Stomach smooth muscle (tissue), 2 donors: ENCODE measurements around the gene PLEKHO2.

ENCODE experiments used
- H3K27ac ChIP-seq: one replicate; pipeline ENCODE4 v1.7.0; 2013; ENCODE audit warnings: mild to moderate bottlenecking, low read length, inconsistent platforms
- H3K27me3 ChIP-seq, 2 donors: one replicate each; pipeline ENCODE4 v1.7.0; 2013; ENCODE audit warnings: low read length in 2 of 2; ENCODE audit not compliant: insufficient read depth in 2 of 2, control insufficient read depth in 1 of 2
- H3K36me3 ChIP-seq, 2 donors: one replicate each; pipeline ENCODE4 v1.7.0; 2013; ENCODE audit warnings: low read length in 2 of 2; ENCODE audit not compliant: control insufficient read depth in 2 of 2, insufficient read depth in 2 of 2
- H3K4me1 ChIP-seq: one replicate; pipeline ENCODE4 v1.7.0; 2013; ENCODE audit warnings: low read length; ENCODE audit not compliant: control insufficient read depth, insufficient read depth
- H3K4me3 ChIP-seq, 2 donors: one replicate each; pipeline ENCODE4 v1.7.0; 2013; ENCODE audit warnings: low read length in 2 of 2
- H3K9ac ChIP-seq, 2 donors: one replicate each; pipeline ENCODE4 v1.7.0; 2013; ENCODE audit warnings: low read length in 2 of 2, mild to moderate bottlenecking in 1 of 2
- H3K9me3 ChIP-seq, 2 donors: one replicate each; pipeline ENCODE4 v1.7.0; 2013; ENCODE audit warnings: low read length in 2 of 2; ENCODE audit not compliant: control insufficient read depth in 2 of 2
- donor health status: healthy.
- donor health status: Pancreatic carcinoma.

The PLEKHO2 gene

DNA sequence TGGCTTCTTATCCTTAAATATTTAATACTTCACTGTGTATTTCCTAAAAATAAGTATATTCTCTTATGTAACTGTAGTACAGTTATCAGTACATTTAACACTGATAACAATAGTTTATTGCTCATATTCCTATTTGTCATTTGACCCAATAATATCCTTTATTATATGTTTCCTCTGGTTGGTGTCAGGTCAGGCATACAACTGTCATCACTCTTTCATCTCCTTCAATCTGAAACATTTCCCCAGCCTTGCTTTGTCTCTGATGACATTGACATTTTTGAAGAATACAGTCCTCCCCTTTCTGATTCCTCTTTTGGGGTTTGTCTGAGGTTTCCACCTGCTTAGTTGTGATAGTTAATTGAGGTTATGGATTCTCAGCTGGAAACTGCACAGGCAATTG lies 27.8 kb downstream of the PLEKHO2 start:
- Histone ChIP-seq H3K9ac (no peak overlapping the region), H3K27me3 (no peaks in the 10 kb centered on the region), H3K4me1 (peaks cover 26% of the 10 kb centered on the region), H3K36me3 (peaks cover 5 to 24% of the 10 kb centered on the region in 2 donors), H3K27ac (no peak overlapping the region), H3K4me3 (no peak overlapping the region), H3K9me3 (no peaks in the 10 kb centered on the region)

DNA sequence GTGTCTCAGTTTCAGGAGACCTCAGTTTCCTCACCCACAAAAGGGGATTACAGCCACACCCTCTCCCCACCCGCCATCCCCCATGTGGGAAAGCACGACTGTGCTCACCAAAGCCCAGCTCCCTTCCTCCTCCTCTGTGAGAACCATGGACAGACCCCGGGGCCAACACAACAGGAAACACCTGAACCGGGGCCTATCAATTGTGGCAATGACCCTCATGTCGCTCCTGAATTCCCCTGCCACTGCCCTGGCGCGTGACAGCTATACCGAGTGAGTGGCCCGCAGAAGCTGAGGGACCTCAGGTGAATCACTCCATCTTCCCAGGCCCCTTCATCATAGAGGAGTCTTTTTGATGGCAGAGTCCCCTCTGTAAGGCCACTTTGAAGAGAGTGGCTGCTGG lies 28.6 kb downstream of the PLEKHO2 start:
- Histone ChIP-seq H3K9ac (no peak overlapping the region), H3K36me3 (peaks cover 0 to 18% of the 10 kb centered on the region in 2 donors), H3K4me1 (peaks cover 26% of the 10 kb centered on the region), H3K9me3 (no peaks in the 10 kb centered on the region), H3K27me3 (no peaks in the 10 kb centered on the region), H3K27ac (no peak overlapping the region), H3K4me3 (no peak overlapping the region)

DNA sequence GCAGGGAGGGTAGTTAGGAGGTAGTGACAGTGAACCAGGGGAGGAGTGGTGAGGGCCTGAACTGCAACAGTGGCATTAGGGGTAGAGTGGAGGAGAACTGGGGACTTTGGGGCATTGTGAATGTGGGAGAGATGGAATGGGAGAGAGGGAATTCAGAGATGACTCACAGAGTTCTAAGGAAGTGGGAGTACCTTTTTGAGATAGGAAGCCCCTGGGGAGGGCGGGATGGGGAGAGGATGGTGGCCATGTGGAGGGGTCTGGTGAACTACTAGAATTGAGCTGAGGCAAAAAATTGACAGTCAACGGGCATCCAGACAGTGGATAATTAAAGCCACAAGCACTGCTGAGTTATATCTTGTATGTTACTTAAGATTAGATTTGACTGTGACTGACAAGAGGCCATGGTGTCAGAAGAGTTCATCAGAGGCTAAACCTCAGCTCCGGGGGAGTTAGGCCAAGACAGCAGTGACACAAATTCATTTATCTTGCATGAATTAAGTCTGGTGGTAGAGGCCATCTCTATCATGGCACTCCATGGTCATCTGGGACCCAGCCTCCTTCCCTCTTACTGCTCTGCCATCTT lies 34.0 kb downstream of the PLEKHO2 start:
- H3K4me1 ChIP-seq = peaks cover 14% of the 10 kb centered on the region
- H3K9ac ChIP-seq = no peak overlapping the region
- H3K27ac ChIP-seq = no peak overlapping the region
- no peaks in the 10 kb centered on the region for H3K36me3 ChIP-seq
- H3K4me3 ChIP-seq = no peak overlapping the region
- H3K27me3 ChIP-seq = no peaks in the 10 kb centered on the region
- no peaks in the 10 kb centered on the region for H3K9me3 ChIP-seq

DNA sequence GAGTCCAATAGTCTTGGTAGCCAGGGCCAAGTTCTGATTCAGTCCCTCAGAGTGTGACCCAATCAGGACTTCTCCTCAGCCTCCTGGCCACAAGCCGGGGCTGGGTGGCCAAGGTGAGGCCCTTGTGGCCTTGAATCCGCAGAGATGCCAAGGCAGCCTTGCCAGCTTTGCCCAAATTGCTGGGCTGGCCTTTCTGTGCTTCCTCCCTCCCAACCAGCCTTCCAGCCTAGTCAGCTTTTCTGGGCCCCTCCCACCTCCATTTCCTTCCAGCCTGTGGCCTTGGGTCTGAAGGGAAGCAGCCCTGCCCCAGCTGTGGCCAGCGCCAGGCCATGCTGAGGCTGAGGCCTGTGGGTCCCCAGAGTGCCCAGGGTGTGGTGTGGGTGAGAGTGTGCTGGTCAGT lies 35.7 kb downstream of the PLEKHO2 start:
- H3K4me1 ChIP-seq = peaks cover 15% of the 10 kb centered on the region

DNA sequence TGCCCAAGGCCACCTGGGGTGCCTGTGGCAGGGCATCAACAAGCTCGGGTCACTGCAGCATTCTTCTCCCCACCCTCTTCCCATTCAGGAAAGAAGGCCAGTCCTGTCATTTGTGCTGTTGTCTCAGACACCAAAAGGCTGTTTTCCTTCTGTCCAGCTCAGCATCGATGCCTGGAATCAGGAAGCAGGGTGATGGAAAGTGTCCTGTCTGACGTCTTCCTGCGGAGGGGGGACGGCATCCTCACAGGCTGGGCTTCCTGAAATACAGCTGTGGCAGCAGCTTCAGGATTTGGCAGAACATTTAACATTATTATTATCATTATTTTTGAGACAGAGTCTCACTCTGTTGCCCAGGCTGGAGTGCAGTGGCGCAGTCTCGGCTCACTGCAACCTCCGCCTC lies 37.0 kb downstream of the PLEKHO2 start:
- Histone ChIP-seq H3K27me3 (no peaks in the 10 kb centered on the region), H3K9ac (no peak overlapping the region), H3K4me1 (peaks cover 8% of the 10 kb centered on the region), H3K36me3 (no peaks in the 10 kb centered on the region), H3K9me3 (no peaks in the 10 kb centered on the region), H3K4me3 (no peak overlapping the region), H3K27ac (no peak overlapping the region)

More for the DNA sequence above, 35.7 kb downstream of the PLEKHO2 start:
- no peak overlapping the region for H3K9ac ChIP-seq
- peak overlapping the region; percentile 24 for H3K27ac ChIP-seq
- H3K36me3 ChIP-seq = no peaks in the 10 kb centered on the region
- no peak overlapping the region for H3K4me3 ChIP-seq
- H3K27me3 ChIP-seq = no peaks in the 10 kb centered on the region
- no peaks in the 10 kb centered on the region for H3K9me3 ChIP-seq

DNA sequence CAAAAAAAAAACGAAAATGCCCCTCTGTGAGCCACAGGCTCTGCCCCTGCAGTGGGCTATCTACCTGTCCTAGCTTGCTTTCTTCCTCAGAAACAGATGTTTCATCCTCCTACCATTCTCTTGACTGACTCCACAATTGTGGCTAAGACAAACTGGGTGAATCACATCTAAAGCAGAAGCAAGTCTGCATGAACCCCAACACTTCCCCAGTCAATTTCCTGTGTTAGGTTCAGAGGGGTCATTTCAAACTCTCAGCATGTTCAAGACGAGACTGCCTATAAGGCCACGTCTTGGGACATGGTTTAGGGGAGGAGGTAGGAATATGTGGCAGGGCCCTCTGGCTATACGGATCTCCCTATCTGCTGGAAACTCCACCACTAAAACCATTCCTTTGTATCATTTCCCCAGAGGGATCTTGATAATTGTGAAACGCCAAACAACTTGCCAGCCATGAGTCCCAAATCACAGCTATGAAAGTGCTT lies 41.4 kb downstream of the PLEKHO2 start:
- Histone ChIP-seq H3K9me3 (no peaks in the 10 kb centered on the region), H3K4me3 (no peak overlapping the region), H3K27me3 (no peaks in the 10 kb centered on the region), H3K36me3 (no peaks in the 10 kb centered on the region), H3K4me1 (peaks cover 9% of the 10 kb centered on the region), H3K27ac (no peak overlapping the region), H3K9ac (no peak overlapping the region)

DNA sequence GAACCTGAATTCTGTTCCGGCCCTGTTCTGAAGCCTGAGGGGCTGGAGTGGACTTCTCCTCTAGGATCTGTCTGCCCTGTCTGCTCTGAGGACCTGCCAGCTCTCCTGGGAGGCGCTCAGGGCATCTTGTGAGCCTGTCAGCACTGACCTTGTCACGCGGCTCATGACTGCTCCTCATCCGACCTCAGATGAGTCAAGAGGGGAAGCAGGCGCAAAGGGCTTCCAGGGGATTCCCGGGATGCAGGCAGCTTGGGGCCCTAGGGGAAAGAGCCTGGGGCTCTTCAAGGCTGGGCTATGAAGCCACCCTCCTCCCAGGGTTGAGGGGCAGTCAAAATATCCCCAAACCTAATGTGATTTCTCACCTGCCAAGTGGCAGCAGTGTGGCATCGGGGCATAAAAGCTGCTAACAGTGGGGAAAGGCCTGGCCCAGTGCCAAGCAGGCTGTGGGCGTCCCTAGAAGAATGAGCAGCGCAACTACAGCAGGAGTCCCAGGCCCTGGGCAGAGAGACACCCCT lies 42.3 kb downstream of the PLEKHO2 start:
- Histone ChIP-seq H3K36me3 (no peaks in the 10 kb centered on the region), H3K27ac (no peak overlapping the region), H3K27me3 (no peaks in the 10 kb centered on the region), H3K9ac (no peak overlapping the region), H3K9me3 (no peaks in the 10 kb centered on the region), H3K4me3 (no peak overlapping the region), H3K4me1 (peaks cover 9% of the 10 kb centered on the region)

DNA sequence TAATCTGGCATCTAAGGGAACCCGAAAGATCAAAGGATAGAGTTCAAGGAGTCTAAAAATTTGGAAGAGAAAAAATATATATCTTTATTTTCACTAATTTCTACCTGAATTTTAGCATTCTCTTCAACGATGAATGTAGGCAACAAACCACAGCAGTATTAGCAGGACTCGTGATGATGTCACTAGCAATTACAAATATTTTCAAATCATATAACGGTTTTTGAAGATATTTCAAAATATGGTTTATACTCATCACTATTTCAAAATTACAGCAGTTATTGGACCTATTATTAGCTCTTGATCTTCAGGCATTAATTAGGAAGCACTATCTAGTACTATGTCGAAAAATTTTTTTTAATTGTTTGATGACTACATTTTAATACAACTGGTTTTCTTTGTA lies 43.0 kb downstream of the PLEKHO2 start:
- H3K27ac ChIP-seq = no peak overlapping the region
- no peak overlapping the region for H3K9ac ChIP-seq

DNA sequence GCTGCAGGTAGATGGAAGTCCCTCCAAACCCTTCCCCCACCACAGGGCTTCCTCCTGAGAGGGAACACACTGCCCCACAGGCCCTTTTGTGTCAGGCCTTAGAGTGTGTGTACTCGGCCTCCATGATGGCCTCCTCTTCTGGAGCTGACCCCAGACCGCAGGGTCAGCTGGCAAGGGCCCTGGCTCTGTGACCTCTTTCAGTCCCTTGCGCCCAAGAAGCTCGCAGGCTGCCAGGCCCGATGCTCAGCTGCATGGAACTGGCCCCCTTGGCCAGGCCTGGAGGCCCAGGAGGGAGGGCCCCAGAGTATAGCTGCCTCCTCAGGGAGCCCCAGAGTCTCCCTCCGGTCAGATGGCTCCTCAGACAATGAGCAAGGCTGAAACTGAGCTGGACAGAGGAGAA lies 46.6 kb downstream of the PLEKHO2 start:
- no peaks in the 10 kb centered on the region for H3K36me3 ChIP-seq
- H3K4me3 ChIP-seq = no peak overlapping the region
- H3K27me3 ChIP-seq = no peaks in the 10 kb centered on the region
- peaks cover 13% of the 10 kb centered on the region for H3K4me1 ChIP-seq
- H3K27ac ChIP-seq = no peak overlapping the region
- no peaks in the 10 kb centered on the region for H3K9me3 ChIP-seq
- H3K9ac ChIP-seq = no peak overlapping the region

More for the DNA sequence above, 43.0 kb downstream of the PLEKHO2 start:
- no peaks in the 10 kb centered on the region for H3K9me3 ChIP-seq
- H3K4me1 ChIP-seq = peaks cover 9% of the 10 kb centered on the region
- no peaks in the 10 kb centered on the region for H3K27me3 ChIP-seq
- H3K36me3 ChIP-seq = no peaks in the 10 kb centered on the region
- no peak overlapping the region for H3K4me3 ChIP-seq

DNA sequence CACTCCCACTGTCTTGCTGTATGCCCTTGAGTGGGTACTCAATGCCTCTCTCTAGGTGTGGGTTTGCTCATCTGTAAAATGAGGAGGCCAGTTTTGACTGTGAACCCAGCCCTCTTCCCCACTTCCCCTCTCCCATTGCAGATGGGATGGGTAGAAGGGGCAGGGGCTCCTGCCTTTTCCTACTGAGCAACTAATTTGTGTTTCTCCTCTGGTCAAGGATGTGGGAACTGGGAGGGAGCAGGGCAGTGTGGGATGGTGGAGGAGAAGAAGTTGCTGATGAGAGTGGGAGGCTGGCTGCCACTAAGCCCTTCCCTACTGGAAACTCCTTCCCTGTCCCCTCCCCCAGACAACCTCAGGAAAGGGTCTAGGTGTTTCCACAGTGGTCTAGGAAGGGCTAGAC lies 49.8 kb downstream of the PLEKHO2 start:
- Histone ChIP-seq H3K9ac (no peak overlapping the region), H3K4me1 (peaks cover 30% of the 10 kb centered on the region), H3K36me3 (no peaks in the 10 kb centered on the region), H3K9me3 (no peaks in the 10 kb centered on the region), H3K27me3 (no peaks in the 10 kb centered on the region), H3K27ac (no peak overlapping the region), H3K4me3 (no peak overlapping the region)

DNA sequence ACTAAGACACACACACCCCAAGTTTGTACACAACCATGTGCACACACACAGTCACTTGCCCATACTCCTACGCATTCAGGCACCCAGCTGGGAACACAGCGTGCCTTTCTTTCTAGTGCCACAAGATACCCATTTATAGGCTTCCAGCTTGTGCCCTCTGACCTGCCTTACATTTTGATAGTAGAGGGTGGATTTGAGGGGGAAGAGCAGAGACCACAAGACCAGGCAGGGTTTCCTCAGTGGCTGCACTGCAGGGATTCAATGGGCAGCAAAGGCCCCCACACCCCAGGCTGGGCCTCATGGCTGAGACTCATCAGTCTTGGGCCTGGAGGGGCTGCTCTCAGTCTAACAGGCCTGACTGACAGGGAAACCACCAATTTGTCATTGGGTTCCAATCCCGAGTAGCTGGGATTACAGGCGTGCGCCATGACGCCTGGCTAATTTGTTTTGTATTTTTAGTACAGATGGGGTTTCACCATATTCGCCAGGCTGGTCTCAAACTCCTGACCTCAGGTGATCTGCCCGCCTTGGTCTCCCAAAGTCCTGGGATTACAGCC lies 51.2 kb downstream of the PLEKHO2 start:
- Histone ChIP-seq H3K4me1 (peaks cover 34% of the 10 kb centered on the region), H3K9me3 (no peaks in the 10 kb centered on the region), H3K4me3 (no peak overlapping the region), H3K27me3 (no peaks in the 10 kb centered on the region), H3K27ac (peak overlapping the region; percentile 64), H3K36me3 (no peaks in the 10 kb centered on the region), H3K9ac (no peak overlapping the region)
